BJ (cell line): ENCODE data around the gene RIC8B. TPM values are rescaled to one million over a fixed set of nuclear protein-coding genes. Genes with fewer than 3 reads are reported as not detected.

ENCODE experiments used
- CTCF ChIA-PET: fragments of 350-600 bp; formaldehyde crosslinking; extraction: SDS; loops from one replicate; lab custom pipeline; 2021; ENCODE audit warnings: antibody characterized with exemption, inconsistent platforms; lab: Yijun Ruan, JAX
- POLR2A ChIA-PET: fragments of 300-600 bp; sonication (Branson Sonifier 250); formaldehyde crosslinking; extraction: SDS; loops from one replicate; lab custom pipeline; 2021; ENCODE audit warnings: antibody characterized with exemption; lab: Charles Lee
- DNase-seq: peaks from one replicate; pipeline ENCODE4 v3.0.0-alpha.2; 2011; ENCODE audit warnings: low read depth
- H3K27me3 ChIP-seq: 2 replicates; pipeline ENCODE4 v1.6.0; 2011; ENCODE audit warnings: low read length; ENCODE audit not compliant: control insufficient read depth, insufficient read depth
- H3K36me3 ChIP-seq: 2 replicates; pipeline ENCODE4 v1.5.1; 2011; ENCODE audit warnings: low read length; ENCODE audit not compliant: control insufficient read depth, insufficient read depth
- H3K4me3 ChIP-seq: 2 replicates; pipeline ENCODE4 v1.5.1; 2011; ENCODE audit warnings: low read depth, mild to moderate bottlenecking, control low read depth, low read length
- CTCF ChIP-seq: IDR thresholded peaks from 2 replicates; pipeline ENCODE4 v1.5.1; 2011; ENCODE audit warnings: low read depth, mild to moderate bottlenecking, control low read depth, inconsistent platforms, low read length, moderate library complexity; ENCODE audit not compliant: insufficient read depth
- polyA plus RNA-seq: library from polyadenylated mRNA; depleted of rRNA; stranded (reverse); fragments of >200 nt; gene quantifications from 2 replicates; pipeline ENCODE4 v1.2.3, GENCODE V29; 2011

Gene RIC8B
- polyA plus RNA-seq, 1 experiment: 5.6 TPM

- no peaks in the 10 kb centered on the region for H3K27me3 ChIP-seq
- ChIA-PET CTCF (no interaction called here), POLR2A (no interaction called here)
- H3K4me3 ChIP-seq: no peak overlapping the region
- peaks cover 1% of the 10 kb centered on the region; the same call in 1 of the 2 replicates for H3K36me3 ChIP-seq
- DNase-seq: no peak
- no peak for TF ChIP-seq CTCF
Observed at GRCh38 chr12:106783515-106783914, 9.0 kb downstream of the RIC8B start.

GRCh38 chr12:106790020-106790419, 15.5 kb downstream of the RIC8B start:
- Histone ChIP-seq H3K36me3 (peaks cover 4% of the 10 kb centered on the region; the same call in 1 of the 2 replicates), H3K27me3 (no peaks in the 10 kb centered on the region), H3K4me3 (no peak overlapping the region)
- DNase-seq: no peak
- POLR2A ChIA-PET: no interaction called here
- no peak for TF ChIP-seq CTCF
- CTCF ChIA-PET: interaction anchor here (0.6 to 1.2 kb wide), 2 partner anchors 11 to 185 kb away, joined by 3 read pairs; no protein-coding TSS in a partner anchor

GRCh38 chr12:106791531-106791930, 17.0 kb downstream of the RIC8B start:
- Histone ChIP-seq H3K27me3 (no peaks in the 10 kb centered on the region), H3K36me3 (peaks cover 3% of the 10 kb centered on the region; the same call in 1 of the 2 replicates), H3K4me3 (no peak overlapping the region)
- DNase-seq: no peak
- CTCF ChIA-PET: interaction anchor here (1.2 to 1.6 kb wide), 2 partner anchors 9 to 21 kb away, joined by 3 read pairs; no protein-coding TSS in a partner anchor
- POLR2A ChIA-PET: no interaction called here
- TF ChIP-seq CTCF: no peak

GRCh38 chr12:106794369-106794768, 19.9 kb downstream of the RIC8B start:
- Histone ChIP-seq H3K36me3 (peaks cover 3% of the 10 kb centered on the region; the same call in 1 of the 2 replicates), H3K4me3 (no peak overlapping the region), H3K27me3 (no peaks in the 10 kb centered on the region)
- TF ChIP-seq CTCF: no peak
- CTCF ChIA-PET: no interaction called here
- no peak for DNase-seq
- POLR2A ChIA-PET: no interaction called here

GRCh38 chr12:106801167-106801708, 26.8 kb downstream of the RIC8B start:
- Histone ChIP-seq H3K27me3 (no peaks in the 10 kb centered on the region), H3K36me3 (peaks cover 2% of the 10 kb centered on the region), H3K4me3 (no peak overlapping the region)
- no peak for TF ChIP-seq CTCF
- ChIA-PET POLR2A (no interaction called here), CTCF (interaction anchor here (1.2 kb wide), 1 partner anchor 12 kb away, joined by 3 read pairs; no protein-coding TSS in a partner anchor)
- no peak for DNase-seq
